Suprapubic skin (tissue), 4 donors: ENCODE measurements around the gene MED15. TPM values are rescaled to one million over a fixed set of nuclear protein-coding genes. Genes with fewer than 3 reads are reported as not detected.

ENCODE experiments used
- DNase-seq, 2 donors: peaks; one replicate each; pipeline ENCODE4 v3.0.0-alpha.2; 2019; ENCODE audit warnings: low spot score in 2 of 2
- H3K27ac ChIP-seq: fragments of 200-600 bp; sonication (generic); one replicate; pipeline ENCODE4 v1.5.1; 2019
- H3K27me3 ChIP-seq: fragments of 200-600 bp; sonication (generic); one replicate; pipeline ENCODE4 v1.5.1; 2019
- H3K36me3 ChIP-seq: fragments of 200-600 bp; sonication (generic); one replicate; pipeline ENCODE4 v1.5.1; 2019
- H3K4me1 ChIP-seq: fragments of 200-600 bp; sonication (generic); one replicate; pipeline ENCODE4 v1.5.1; 2019
- H3K4me3 ChIP-seq: fragments of 200-600 bp; sonication (generic); one replicate; pipeline ENCODE4 v1.5.1; 2019; ENCODE audit warnings: mild to moderate bottlenecking
- H3K9me3 ChIP-seq: fragments of 200-600 bp; sonication (generic); one replicate; pipeline ENCODE4 v1.5.1; 2019
- EP300 ChIP-seq: sonication (generic); formaldehyde crosslinking; IDR thresholded peaks from one replicate; pipeline ENCODE4 v1.6.1; 2017; ENCODE audit warnings: antibody characterized with exemption
- POLR2A ChIP-seq, 2 donors: fragments of 450-650 bp; IDR thresholded peaks; one replicate each; pipeline ENCODE4 v1.6.1; 2017; ENCODE audit warnings: antibody characterized with exemption in 2 of 2, mild to moderate bottlenecking in 2 of 2, moderate library complexity in 2 of 2
- POLR2AphosphoS5 ChIP-seq, 3 donors: sonication (generic); formaldehyde crosslinking; IDR thresholded peaks; one replicate each; pipeline ENCODE4 v1.6.1; 2017; ENCODE audit warnings: antibody characterized with exemption in 3 of 3
- WGBS: methylation state at CpG from one replicate; pipeline ENCODE4 v1.1.5; 2018; 5-methylcytosine and 5-hydroxymethylcytosine counted together
- total RNA-seq, 4 donors: library from RNA; depleted of rRNA; stranded (reverse); fragments of >200 nt; gene quantifications; one replicate each; pipeline ENCODE4 v1.1.0, GENCODE V29; 2016
- TF ChIP-seq, protein P1 (sequence below), 2 donors: fragments of 200-600 bp in 1 of 2; fragments of 450-650 bp in 1 of 2; sonication (generic) in 1 of 2; IDR thresholded peaks; one replicate each; pipeline ENCODE4 v1.5.1; 2016 to 2019; ENCODE audit warnings: antibody characterized with exemption in 2 of 2, mild to moderate bottlenecking in 1 of 2, moderate library complexity in 1 of 2

Gene MED15
- total RNA-seq, 4 donors from 2014 or later = 59.8 to 163 (median 70.8) TPM

DNA sequence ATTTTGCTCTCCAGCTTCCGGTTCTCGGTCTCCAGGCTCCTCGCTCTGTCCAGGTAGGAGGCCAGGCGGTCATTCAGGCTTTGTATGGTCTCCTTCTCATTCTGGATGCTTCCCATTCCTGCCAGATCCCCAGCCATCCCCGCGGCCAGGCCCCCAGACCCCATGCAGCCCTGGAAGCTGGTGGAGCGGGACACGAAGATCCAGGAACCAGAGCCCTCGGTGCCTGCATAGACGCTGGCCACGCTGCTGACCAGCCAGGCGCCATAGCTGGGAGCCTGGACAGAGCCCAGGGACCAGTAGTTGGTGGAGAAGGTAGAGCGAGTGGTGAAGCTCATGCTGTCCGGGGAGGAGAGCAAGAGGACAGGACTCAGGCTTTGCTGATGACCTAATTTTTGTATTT is 23.6 kb upstream of the MED15 start:
- H3K4me3 ChIP-seq = no peak overlapping the region
- no peaks in the 10 kb centered on the region for H3K27me3 ChIP-seq
- no peaks in the 10 kb centered on the region for H3K9me3 ChIP-seq
- peaks cover 12% of the 10 kb centered on the region for H3K36me3 ChIP-seq
- no peak for DNase-seq
- H3K4me1 ChIP-seq = no peaks in the 10 kb centered on the region
- no peak overlapping the region for H3K27ac ChIP-seq
- no peak for TF ChIP-seq POLR2AphosphoS5 (IDR thresholded peaks at IDR 0.05)
- TF ChIP-seq EP300 = no peak
- no peak for TF ChIP-seq POLR2A (IDR thresholded peaks at IDR 0.05)
- TF ChIP-seq, protein P1, sequence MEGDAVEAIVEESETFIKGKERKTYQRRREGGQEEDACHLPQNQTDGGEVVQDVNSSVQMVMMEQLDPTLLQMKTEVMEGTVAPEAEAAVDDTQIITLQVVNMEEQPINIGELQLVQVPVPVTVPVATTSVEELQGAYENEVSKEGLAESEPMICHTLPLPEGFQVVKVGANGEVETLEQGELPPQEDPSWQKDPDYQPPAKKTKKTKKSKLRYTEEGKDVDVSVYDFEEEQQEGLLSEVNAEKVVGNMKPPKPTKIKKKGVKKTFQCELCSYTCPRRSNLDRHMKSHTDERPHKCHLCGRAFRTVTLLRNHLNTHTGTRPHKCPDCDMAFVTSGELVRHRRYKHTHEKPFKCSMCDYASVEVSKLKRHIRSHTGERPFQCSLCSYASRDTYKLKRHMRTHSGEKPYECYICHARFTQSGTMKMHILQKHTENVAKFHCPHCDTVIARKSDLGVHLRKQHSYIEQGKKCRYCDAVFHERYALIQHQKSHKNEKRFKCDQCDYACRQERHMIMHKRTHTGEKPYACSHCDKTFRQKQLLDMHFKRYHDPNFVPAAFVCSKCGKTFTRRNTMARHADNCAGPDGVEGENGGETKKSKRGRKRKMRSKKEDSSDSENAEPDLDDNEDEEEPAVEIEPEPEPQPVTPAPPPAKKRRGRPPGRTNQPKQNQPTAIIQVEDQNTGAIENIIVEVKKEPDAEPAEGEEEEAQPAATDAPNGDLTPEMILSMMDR (IDR thresholded peaks at IDR 0.05) = no peak
- WGBS = 94% methylated on average over 13 of the region's 14 CpGs

DNA sequence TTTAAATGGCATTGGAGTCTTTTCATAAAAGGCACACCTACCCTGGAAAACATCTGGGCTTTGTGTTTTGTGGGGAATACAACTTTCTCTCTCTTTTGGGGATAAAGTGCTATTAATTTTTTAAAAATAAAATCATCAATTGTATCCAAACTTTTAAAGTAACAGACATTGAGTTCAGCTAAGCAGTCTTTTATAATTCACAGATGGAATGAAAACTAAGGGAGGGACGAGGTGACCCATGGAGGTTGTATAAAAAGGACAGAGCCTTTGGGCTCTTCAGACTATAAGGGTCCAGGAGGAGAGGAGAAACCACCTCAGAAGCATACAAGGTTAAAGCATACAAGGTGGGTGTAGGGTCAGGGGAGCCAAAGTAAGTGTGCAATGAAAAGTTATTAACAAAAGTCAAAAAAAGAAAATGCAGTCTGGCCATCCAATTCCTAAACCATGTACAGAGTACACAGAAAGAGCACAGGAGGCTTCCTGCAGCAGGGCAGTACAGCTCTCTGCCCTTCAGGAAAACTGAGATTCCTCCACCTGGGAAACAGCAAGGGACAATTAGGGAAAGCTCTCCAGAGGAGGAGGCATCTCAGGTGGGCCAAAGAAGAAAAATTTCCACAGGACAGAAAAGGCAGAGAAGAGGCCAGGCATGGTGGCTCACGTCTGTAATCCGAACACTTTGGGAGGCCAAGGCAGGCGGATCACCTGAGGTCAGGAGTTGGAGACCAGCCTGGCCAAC is 22.3 kb upstream of the MED15 start:
- no peak for DNase-seq
- 93% methylated on average over 4 of the region's 4 CpGs for WGBS
- Histone ChIP-seq H3K27me3 (no peaks in the 10 kb centered on the region), H3K4me1 (no peaks in the 10 kb centered on the region), H3K9me3 (no peaks in the 10 kb centered on the region), H3K27ac (no peak overlapping the region), H3K4me3 (no peak overlapping the region), H3K36me3 (peaks cover 15% of the 10 kb centered on the region)
- TF ChIP-seq, protein P1 (IDR thresholded peaks at IDR 0.05) = no peak
- TF ChIP-seq POLR2AphosphoS5 (IDR thresholded peaks at IDR 0.05) = no peak
- no peak for TF ChIP-seq EP300
- TF ChIP-seq POLR2A (IDR thresholded peaks at IDR 0.05) = no peak

DNA sequence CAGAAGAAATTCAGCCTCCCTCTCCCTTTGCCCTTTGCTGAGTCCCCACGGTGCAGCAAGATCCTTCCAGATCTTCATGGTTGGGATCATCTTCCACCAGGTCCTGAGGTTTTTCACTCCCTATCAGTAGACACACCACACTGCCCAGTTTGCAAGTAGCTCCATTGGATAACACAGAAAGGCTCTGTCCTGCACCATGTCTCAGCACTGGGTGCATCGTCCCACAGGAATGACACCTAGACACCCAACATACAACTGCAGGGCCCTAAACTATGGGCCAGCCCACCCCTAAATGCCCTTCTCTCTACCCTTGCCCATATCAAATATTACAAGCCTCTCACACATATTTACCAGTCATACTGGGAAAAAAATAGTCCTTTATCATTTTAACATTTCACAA is 21.2 kb upstream of the MED15 start:
- Histone ChIP-seq H3K36me3 (peaks cover 15% of the 10 kb centered on the region), H3K4me3 (no peak overlapping the region), H3K27me3 (no peaks in the 10 kb centered on the region), H3K27ac (no peak overlapping the region), H3K4me1 (no peaks in the 10 kb centered on the region), H3K9me3 (no peaks in the 10 kb centered on the region)
- TF ChIP-seq EP300 (no peak), POLR2AphosphoS5 (IDR thresholded peaks at IDR 0.05) (no peak), POLR2A (IDR thresholded peaks at IDR 0.05) (no peak)
- TF ChIP-seq, protein P1 (IDR thresholded peaks at IDR 0.05) = no peak
- no peak for DNase-seq
- WGBS = 95% methylated on average over 2 of the region's 2 CpGs

DNA sequence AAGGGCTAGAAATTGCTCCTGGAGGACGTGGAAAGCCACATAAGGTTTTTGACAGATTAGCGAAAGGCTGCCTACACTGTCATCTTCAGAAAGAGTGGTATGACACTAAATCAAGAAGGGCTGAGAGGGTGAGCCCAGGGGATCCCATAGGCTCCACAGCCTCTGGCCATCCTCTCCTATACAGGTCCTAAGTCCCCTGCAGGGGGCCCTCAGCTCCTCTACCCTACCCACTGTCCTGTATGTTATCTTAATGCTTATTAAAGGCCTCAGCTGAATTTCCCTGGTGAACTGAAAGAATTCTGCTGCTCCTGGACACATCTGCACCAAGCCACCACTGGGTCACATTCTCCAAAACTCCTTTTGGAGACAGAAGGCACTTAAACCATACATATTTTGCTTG is 19.7 kb upstream of the MED15 start:
- Histone ChIP-seq H3K27ac (no peak overlapping the region), H3K9me3 (no peaks in the 10 kb centered on the region), H3K36me3 (peaks cover 15% of the 10 kb centered on the region), H3K4me3 (no peak overlapping the region), H3K27me3 (no peaks in the 10 kb centered on the region), H3K4me1 (no peaks in the 10 kb centered on the region)
- 95% methylated on average over 2 of the region's 2 CpGs for WGBS
- TF ChIP-seq POLR2AphosphoS5 (IDR thresholded peaks at IDR 0.05) = no peak
- no peak for TF ChIP-seq POLR2A (IDR thresholded peaks at IDR 0.05)
- TF ChIP-seq, protein P1 (IDR thresholded peaks at IDR 0.05) = no peak
- no peak for TF ChIP-seq EP300
- no peak for DNase-seq

DNA sequence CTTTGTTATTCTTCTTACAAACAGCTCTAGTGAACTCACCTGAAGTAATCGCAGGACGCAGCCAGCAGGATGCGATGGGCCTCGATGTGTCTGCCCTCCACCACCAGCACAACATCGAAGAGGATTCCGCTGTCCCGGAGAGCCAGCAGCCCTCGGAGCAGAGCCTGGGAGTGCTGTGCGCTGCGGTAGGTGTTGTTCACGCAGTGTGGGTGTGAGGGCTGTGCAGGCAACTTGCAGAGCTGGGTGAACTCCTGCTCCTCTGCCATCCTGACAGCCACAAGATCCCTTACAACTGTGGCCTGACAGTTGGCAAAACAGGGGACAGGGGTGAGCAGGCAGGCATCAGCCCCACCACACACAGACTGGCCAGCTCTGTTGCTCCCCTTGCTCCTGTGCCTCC is 18.5 kb upstream of the MED15 start:
- H3K36me3 ChIP-seq = peaks cover 10% of the 10 kb centered on the region
- H3K27me3 ChIP-seq = no peaks in the 10 kb centered on the region
- H3K27ac ChIP-seq = no peak overlapping the region
- DNase-seq = no peak
- no peak for TF ChIP-seq POLR2A (IDR thresholded peaks at IDR 0.05)
- TF ChIP-seq, protein P1 (IDR thresholded peaks at IDR 0.05) = no peak
- TF ChIP-seq EP300 = no peak
- TF ChIP-seq POLR2AphosphoS5 (IDR thresholded peaks at IDR 0.05) = no peak
- no peak overlapping the region for H3K4me3 ChIP-seq
- no peaks in the 10 kb centered on the region for H3K9me3 ChIP-seq
- WGBS = 83% methylated on average over 11 of the region's 11 CpGs
- H3K4me1 ChIP-seq = peaks cover 6% of the 10 kb centered on the region
